GM23338 (cell line): ENCODE data around the gene TIE1.

Experiments
- CTCF ChIP-seq, 2 experiments: fragments of 200-600 bp in 1 of 2; sonication (generic) in 1 of 2; conservative IDR thresholded peaks; 2 replicates each; pipeline versions ENCODE4 v1.5.1 to v1.6.1; 2016 to 2017; ENCODE audit warnings: antibody characterized with exemption in 2 of 2, low read depth in 2 of 2, mild to moderate bottlenecking in 2 of 2, moderate library complexity in 1 of 2
- JUNB ChIP-seq: IDR thresholded peaks from one replicate; pipeline ENCODE4 v1.6.1; 2016; ENCODE audit warnings: antibody characterized with exemption; ENCODE audit not compliant: unreplicated experiment
- POLR2AphosphoS5 ChIP-seq: IDR thresholded peaks from 2 replicates; pipeline ENCODE4 v1.6.1; 2016; ENCODE audit warnings: antibody characterized with exemption, low read depth
- STAT1 ChIP-seq: IDR thresholded peaks from one replicate; pipeline ENCODE4 v1.6.1; 2016; ENCODE audit warnings: antibody characterized with exemption; ENCODE audit not compliant: unreplicated experiment
- ZNF462 ChIP-seq: fragments of 250-450 bp; sonication (Bioruptor Pico); IDR thresholded peaks from 2 replicates; pipeline ENCODE4 v1.5.0; 2020; ENCODE audit warnings: mild to moderate bottlenecking, moderate library complexity

DNA sequence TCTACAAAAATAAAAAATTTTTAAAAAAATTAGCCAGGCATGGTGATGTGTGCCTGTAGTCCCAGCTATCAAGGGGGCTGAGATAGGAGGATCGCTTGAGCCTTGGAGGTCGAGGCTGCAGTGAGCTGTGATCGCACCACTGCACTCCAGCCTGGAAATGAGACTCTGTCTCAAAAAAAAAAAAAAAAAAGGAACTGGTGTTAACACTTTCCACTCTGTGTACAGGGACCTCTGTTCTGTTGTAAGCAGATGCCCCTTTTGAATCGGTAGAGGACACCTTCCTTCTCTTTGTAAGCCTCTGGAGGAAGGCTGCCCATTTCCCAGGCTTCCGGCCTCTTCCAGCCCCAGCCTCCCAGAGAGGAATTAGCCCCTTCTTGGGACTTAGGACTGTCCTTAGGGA, 8.1 kb upstream of the TIE1 start:
- TF ChIP-seq CTCF (conservative IDR thresholded peaks at IDR 0.05; ENCODE audit: low read depth in 2 of 2) (no peak), JUNB (no peak), POLR2AphosphoS5 (no peak), ZNF462 (CRISPR knock-in tag) (no peak), STAT1 (no peak)
